Measurements from ENCODE around the gene EXOSC3. TPM values are rescaled to one million over a fixed set of nuclear protein-coding genes. Genes with fewer than 3 reads are reported as not detected.
A peak's percentile ranks its signal among the peaks of the same experiment; 100 is the strongest.

Gene EXOSC3
- total and polyA plus RNA-seq, 2 of the 13 experiments (the other 11 are each of a cell fraction or from before 2014, with no cell fraction given) = 17.5 to 68.7 TPM

DNA sequence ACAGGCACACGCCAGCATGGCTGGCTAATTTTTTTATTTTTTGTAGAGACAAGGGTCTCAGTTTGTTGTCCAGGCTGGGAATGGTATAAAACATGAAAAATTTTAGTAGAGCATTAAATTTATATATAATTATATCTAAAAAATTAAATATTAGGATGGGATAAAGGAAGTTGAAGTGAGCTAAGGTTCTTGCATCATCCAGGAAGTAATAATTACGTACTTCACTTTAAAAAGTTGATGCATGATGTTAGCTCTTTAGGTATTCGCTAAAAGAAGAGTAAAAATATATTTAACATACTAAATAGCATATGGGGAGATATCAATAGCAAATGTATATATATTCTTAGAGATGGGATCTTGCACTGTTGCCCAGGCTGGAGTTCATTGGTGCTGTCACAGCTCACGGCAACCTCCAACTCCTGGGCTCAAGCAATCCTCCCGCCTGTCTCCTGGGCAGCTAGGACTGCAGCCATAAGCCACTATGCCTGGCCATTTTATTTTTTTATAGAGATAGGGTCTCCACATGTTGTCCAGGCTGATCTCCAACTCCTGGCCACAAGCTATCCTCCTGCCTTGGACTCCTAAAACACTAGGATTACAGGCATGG is 28.0 kb upstream of the EXOSC3 start:
- no peak overlapping the region for H2AFZ ChIP-seq (ENCODE audit: low read length)
- DNase-seq (ENCODE audit: low spot score) (no peak), ATAC-seq (no peak), FAIRE-seq (no peak)
- no peak overlapping the region for H3K4me2 ChIP-seq (ENCODE audit: low read depth, low read length)
- in situ Hi-C loops (cut with HindIII; ENCODE audit: extremely low pct_ligation_motif_present, low pct_unique_long_range_greater_than_20kb) = no loop called here
- no peak overlapping the region for H3K9ac ChIP-seq (ENCODE audit: insufficient read depth, low read depth, low read length)
- no peaks in the 10 kb centered on the region for H4K20me1 ChIP-seq (ENCODE audit: insufficient read depth, low read length)
- TF ChIP-seq KAT8 (CRISPR knock-in tag; IDR thresholded peaks at IDR 0.05) = no peak
- TF ChIP-seq NFKB2 (CRISPR knock-in tag; IDR thresholded peaks at IDR 0.05; ENCODE audit: borderline replicate concordance) = no peak
- peak; percentile 75 for TF ChIP-seq ZNF121 (CRISPR knock-in tag; IDR thresholded peaks at IDR 0.05)
- TF ChIP-seq FOXM1 (CRISPR knock-in tag; IDR thresholded peaks at IDR 0.05) = no peak
- no peaks in the 10 kb centered on the region for H3K9me3 ChIP-seq (ENCODE audit: low read length)
- peaks cover 0 to 2% of the 10 kb centered on the region in 2 experiments; a peak in 1 of 5 replicates for H3K36me3 ChIP-seq (replicated peaks in 1 of 2; ENCODE audit: control insufficient read depth in 1 of 2, insufficient read depth in 2 of 2, low read length in 2 of 2)
- intact Hi-C loops (cut with micrococcal nuclease; ENCODE audit: unreplicated experiment) = no loop called here
- peaks cover 6% of the 10 kb centered on the region for H3K4me1 ChIP-seq (ENCODE audit: insufficient read depth, low read length)
- WGBS (ENCODE audit: low lambda C conversion rate) = 95% methylated on average over 5 of the region's 5 CpGs
- no peak overlapping the region for H3K27ac ChIP-seq (ENCODE audit: extremely low read length, insufficient read depth, low read length)
- no peaks in the 10 kb centered on the region for H3K27me3 ChIP-seq (ENCODE audit: control insufficient read depth in 1 of 2, insufficient read depth in 2 of 2, low read length in 2 of 2)
- H3K4me3 ChIP-seq (replicated peaks in 1 of 3; ENCODE audit: insufficient read depth in 1 of 3, low read depth in 2 of 3, low read length in 3 of 3) = no peak overlapping the region
- POLR2A ChIA-PET = no interaction called here
- no peaks in the 10 kb centered on the region for H3K79me2 ChIP-seq (ENCODE audit: insufficient read depth, low read length)
- CTCF ChIA-PET (ENCODE audit: low intra/inter-chr PET ratio, low total read pairs) = no interaction called here
- no TSS peak for BruUV-seq (replicated peaks)

DNA sequence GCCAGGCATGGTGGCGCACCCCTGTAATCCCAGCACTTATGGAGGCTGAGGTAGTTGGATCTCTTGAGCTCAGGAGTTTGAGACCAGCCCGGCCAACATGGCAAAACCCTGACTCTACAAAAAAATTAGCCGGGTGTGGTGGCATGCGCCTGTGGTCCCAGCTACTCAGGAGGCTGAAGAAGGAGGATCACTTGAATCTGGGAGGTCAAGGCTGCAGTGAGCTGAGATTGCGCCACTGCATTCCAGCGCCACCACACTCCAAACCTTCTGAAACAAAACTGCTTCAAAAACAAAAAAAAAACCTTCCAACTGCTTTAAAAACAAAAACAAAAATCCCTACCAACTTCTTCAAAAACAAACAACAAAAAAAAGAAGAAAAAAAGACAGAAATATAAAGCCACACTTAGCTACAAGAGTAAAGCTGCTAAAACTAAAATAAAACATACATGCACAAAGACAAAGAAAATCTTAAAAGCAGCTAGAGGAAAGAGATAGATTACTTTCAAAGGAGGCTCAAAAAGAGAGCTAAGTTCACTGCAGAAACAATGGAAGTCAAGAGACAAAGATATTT is 27.1 kb upstream of the EXOSC3 start:
- in situ Hi-C loops (cut with HindIII; ENCODE audit: extremely low pct_ligation_motif_present, low pct_unique_long_range_greater_than_20kb) = no loop called here
- H4K20me1 ChIP-seq (ENCODE audit: insufficient read depth, low read length) = no peaks in the 10 kb centered on the region
- WGBS (ENCODE audit: low lambda C conversion rate) = 92% methylated on average over 6 of the region's 6 CpGs
- H3K36me3 ChIP-seq (replicated peaks in 1 of 2; ENCODE audit: control insufficient read depth in 1 of 2, insufficient read depth in 2 of 2, low read length in 2 of 2) = peaks cover 0 to 4% of the 10 kb centered on the region in 2 experiments; a peak in 1 of 5 replicates
- peaks cover 6% of the 10 kb centered on the region for H3K4me1 ChIP-seq (ENCODE audit: insufficient read depth, low read length)
- H2AFZ ChIP-seq (ENCODE audit: low read length) = no peak overlapping the region
- POLR2A ChIA-PET = interaction anchor here (1.0 kb wide), 1 partner anchor 219 kb away, joined by 3 read pairs; the partner anchor contains the start of gene TOMM5
- no peak overlapping the region for H3K9ac ChIP-seq (ENCODE audit: insufficient read depth, low read depth, low read length)
- BruUV-seq (replicated peaks) = TSS peak; percentile 33
- no peak for ATAC-seq
- H3K79me2 ChIP-seq (ENCODE audit: insufficient read depth, low read length) = no peaks in the 10 kb centered on the region
- no peak overlapping the region for H3K4me2 ChIP-seq (ENCODE audit: low read depth, low read length)
- CTCF ChIA-PET (ENCODE audit: low intra/inter-chr PET ratio, low total read pairs) = no interaction called here
- intact Hi-C loops (cut with micrococcal nuclease; ENCODE audit: unreplicated experiment) = no loop called here
- H3K27ac ChIP-seq (ENCODE audit: extremely low read length, insufficient read depth, low read length) = peak overlapping the region; percentile 2
- H3K4me3 ChIP-seq (replicated peaks in 1 of 3; ENCODE audit: insufficient read depth in 1 of 3, low read depth in 2 of 3, low read length in 3 of 3) = no peak overlapping the region
- no peak for FAIRE-seq
- no peaks in the 10 kb centered on the region for H3K9me3 ChIP-seq (ENCODE audit: low read length)
- DNase-seq (ENCODE audit: low spot score) = no peak
- H3K27me3 ChIP-seq (ENCODE audit: control insufficient read depth in 1 of 2, insufficient read depth in 2 of 2, low read length in 2 of 2) = no peaks in the 10 kb centered on the region
- TF ChIP-seq, protein P1, sequence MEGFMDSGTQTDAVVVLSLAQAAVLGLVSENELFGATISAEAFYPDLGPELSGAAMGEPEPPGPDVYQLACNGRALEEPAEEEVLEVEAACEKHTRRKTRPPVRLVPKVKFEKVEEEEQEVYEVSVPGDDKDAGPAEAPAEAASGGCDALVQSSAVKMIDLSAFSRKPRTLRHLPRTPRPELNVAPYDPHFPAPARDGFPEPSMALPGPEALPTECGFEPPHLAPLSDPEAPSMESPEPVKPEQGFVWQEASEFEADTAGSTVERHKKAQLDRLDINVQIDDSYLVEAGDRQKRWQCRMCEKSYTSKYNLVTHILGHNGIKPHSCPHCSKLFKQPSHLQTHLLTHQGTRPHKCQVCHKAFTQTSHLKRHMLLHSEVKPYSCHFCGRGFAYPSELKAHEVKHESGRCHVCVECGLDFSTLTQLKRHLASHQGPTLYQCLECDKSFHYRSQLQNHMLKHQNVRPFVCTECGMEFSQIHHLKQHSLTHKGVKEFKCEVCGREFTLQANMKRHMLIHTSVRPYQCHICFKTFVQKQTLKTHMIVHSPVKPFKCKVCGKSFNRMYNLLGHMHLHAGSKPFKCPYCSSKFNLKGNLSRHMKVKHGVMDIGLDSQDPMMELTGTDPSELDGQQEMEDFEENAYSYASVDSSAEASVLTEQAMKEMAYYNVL (CRISPR knock-in tag; IDR thresholded peaks at IDR 0.05; ENCODE audit: borderline replicate concordance) = no peak
- TF ChIP-seq TEAD3 (CRISPR knock-in tag; optimal IDR thresholded peaks at IDR 0.05; ENCODE audit: borderline replicate concordance) = peak; percentile 33
- TF ChIP-seq ZNF703 (CRISPR knock-in tag; IDR thresholded peaks at IDR 0.05; ENCODE audit: borderline replicate concordance) = no peak
- TF ChIP-seq, protein P2, sequence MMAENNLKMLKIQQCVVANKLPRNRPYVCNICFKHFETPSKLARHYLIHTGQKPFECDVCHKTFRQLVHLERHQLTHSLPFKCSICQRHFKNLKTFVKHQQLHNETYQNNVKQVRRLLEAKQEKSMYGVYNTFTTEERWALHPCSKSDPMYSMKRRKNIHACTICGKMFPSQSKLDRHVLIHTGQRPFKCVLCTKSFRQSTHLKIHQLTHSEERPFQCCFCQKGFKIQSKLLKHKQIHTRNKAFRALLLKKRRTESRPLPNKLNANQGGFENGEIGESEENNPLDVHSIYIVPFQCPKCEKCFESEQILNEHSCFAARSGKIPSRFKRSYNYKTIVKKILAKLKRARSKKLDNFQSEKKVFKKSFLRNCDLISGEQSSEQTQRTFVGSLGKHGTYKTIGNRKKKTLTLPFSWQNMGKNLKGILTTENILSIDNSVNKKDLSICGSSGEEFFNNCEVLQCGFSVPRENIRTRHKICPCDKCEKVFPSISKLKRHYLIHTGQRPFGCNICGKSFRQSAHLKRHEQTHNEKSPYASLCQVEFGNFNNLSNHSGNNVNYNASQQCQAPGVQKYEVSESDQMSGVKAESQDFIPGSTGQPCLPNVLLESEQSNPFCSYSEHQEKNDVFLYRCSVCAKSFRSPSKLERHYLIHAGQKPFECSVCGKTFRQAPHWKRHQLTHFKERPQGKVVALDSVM (CRISPR knock-in tag; IDR thresholded peaks at IDR 0.05) = peak; percentile 96
- no peak for TF ChIP-seq ZNF232 (CRISPR knock-in tag; IDR thresholded peaks at IDR 0.05; ENCODE audit: borderline replicate concordance)
- TF ChIP-seq, protein P3, sequence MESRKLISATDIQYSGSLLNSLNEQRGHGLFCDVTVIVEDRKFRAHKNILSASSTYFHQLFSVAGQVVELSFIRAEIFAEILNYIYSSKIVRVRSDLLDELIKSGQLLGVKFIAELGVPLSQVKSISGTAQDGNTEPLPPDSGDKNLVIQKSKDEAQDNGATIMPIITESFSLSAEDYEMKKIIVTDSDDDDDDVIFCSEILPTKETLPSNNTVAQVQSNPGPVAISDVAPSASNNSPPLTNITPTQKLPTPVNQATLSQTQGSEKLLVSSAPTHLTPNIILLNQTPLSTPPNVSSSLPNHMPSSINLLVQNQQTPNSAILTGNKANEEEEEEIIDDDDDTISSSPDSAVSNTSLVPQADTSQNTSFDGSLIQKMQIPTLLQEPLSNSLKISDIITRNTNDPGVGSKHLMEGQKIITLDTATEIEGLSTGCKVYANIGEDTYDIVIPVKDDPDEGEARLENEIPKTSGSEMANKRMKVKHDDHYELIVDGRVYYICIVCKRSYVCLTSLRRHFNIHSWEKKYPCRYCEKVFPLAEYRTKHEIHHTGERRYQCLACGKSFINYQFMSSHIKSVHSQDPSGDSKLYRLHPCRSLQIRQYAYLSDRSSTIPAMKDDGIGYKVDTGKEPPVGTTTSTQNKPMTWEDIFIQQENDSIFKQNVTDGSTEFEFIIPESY (CRISPR knock-in tag; IDR thresholded peaks at IDR 0.05) = peak; percentile 95
- TF ChIP-seq ASH2L (IDR thresholded peaks at IDR 0.05; ENCODE audit: insufficient read length, low read depth, low read length) = no peak
